ENCODE results near the gene PALM. TPM values are rescaled to one million over a fixed set of nuclear protein-coding genes. Genes with fewer than 3 reads are reported as not detected.
"Not testable (repeated sequence)": the region's sequence is repeated elsewhere in the genome, so short reads cannot be mapped to it uniquely, and the experiment has no call there.

Gene PALM
- total and polyA plus RNA-seq, 5 donors, result 30.3 to 84.9 (median 41.5) TPM

DNA sequence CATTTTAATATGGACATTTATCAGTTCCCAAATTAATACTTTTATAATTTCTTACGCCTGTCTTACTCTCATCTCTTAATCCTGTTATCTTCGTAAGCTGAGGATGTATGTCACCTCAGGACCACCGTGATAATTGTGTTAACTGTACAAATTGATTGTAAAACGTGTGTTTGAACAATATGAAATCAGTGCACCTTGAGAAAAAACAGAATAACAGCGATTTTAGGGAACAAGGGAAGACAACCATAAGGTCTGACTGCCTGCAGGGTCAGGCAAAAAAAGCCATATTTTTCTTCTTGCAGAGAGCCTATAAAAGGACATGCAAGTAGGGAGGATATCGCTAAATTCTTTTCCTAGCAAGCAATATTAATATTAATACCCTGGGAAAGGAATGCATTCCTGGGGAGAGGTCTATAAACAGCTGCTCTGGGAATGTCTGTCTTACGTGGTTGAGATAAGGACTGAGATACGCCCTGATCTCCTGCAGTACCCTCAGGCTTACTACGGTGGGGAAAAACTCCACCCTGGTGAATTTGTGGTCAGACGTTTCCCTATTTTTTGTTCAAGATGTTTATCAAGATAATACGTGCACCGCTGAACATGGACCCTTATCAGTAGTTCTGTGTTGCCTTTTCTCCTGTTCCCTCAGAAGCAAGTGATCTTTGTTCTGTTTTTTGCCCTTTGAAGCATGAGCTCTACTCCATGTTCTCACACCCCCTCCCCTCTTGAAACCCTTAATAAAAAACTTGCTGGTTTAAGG, 39.9 kb upstream of the PALM start:
- not testable (repeated sequence) for H3K4me1 ChIP-seq (ENCODE audit: control insufficient read depth, insufficient read depth, low read length); H3K9me3 ChIP-seq (ENCODE audit: control insufficient read depth, low read length); H3K27me3 ChIP-seq (ENCODE audit: control insufficient read depth, insufficient read depth); H3K27ac ChIP-seq (ENCODE audit: low read length); DNase-seq; ATAC-seq; H3K4me3 ChIP-seq (ENCODE audit: low read length)
- intact Hi-C loops (cut with DNase I), result loop anchor here in 1 of 4 donors (5.0 kb wide), 1 partner anchor 63 kb away; no protein-coding TSS in a partner anchor
- 57% methylated on average over 12 of the region's 12 CpGs for WGBS

GRCh38 chr19:670609-671075, 38.1 kb upstream of the PALM start:
- ATAC-seq, result no peak
- H3K4me3 ChIP-seq (ENCODE audit: low read length), result no peak overlapping the region
- H3K27ac ChIP-seq (ENCODE audit: low read length), result no peak overlapping the region
- DNase-seq, result no peak
- H3K27me3 ChIP-seq (ENCODE audit: control insufficient read depth, insufficient read depth), result no peaks in the 10 kb centered on the region
- no peaks in the 10 kb centered on the region for H3K9me3 ChIP-seq (ENCODE audit: control insufficient read depth, low read length)
- intact Hi-C loops (cut with DNase I), result no loop called here
- no peaks in the 10 kb centered on the region for H3K4me1 ChIP-seq (ENCODE audit: control insufficient read depth, insufficient read depth, low read length)
- WGBS, result 83% methylated on average over 9 of the region's 9 CpGs

DNA sequence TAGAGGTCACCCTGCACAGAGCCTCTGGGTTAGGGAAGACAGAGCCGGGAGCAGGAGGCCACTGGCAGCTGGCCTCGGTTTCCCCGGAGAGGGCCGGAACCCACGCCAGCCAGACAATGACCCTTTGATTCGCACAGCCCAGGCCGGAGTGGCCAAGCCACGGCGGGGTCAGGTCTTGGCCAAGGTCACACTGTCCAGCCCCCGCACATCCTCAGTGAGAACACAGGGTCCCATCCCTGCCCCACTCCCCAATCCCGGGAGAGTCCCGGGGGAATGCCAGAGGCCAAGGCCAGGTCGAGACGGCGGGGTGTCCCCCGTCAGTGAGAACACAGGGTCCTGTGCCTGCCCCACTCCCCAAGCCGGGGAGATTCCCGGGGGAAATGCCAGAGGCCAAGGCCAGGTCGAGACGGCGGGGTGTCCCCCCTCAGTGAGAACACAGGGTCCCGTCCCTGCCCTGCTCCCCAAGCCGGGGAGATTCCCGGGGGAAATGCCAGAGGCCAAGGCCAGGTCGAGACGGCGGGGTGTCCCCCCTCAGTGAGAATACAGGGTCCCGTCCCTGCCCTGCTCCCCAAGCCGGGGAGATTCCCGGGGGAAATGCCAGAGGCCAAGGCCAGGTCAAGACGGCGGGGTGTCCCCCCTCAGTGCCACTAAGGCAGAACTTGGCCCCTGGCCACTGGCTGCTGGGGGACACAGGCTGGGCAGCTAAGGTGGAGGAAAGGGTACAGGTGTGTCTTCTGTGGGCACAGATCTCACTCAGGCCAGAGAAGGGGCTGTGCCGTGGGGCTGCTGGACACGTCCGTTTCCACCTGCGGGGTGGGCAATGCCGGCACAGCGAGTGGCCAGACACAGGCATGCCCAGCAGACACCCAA, 34.2 kb upstream of the PALM start:
- intact Hi-C loops (cut with DNase I), result no loop called here
- ATAC-seq (peak; percentile 2 to 27), DNase-seq (peak; percentile 68 to 87 (median 84))
- Histone ChIP-seq H3K4me1 (ENCODE audit: control insufficient read depth, insufficient read depth, low read length) (no peaks in the 10 kb centered on the region), H3K9me3 (ENCODE audit: control insufficient read depth, low read length) (no peaks in the 10 kb centered on the region), H3K4me3 (ENCODE audit: low read length) (no peak overlapping the region), H3K27ac (ENCODE audit: low read length) (peak overlapping the region; percentile 5), H3K27me3 (ENCODE audit: control insufficient read depth, insufficient read depth) (no peaks in the 10 kb centered on the region)
- WGBS, result 49% methylated on average over 38 of the region's 38 CpGs

DNA sequence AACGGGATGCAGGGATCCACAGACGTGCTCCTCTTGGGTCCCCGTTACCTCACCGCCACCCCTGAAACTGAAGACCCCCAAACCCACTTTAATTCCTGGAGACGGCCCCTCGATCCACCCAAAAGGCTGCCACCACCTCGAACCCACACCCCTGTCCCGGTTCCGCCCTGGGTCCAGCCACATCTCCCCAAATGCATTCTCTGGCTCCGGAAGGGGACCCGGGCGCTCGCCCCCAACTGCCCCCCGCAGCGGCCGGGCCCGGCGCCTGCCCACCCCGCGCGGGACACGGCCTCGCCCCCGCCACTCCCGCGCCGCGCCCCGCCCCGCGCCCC, 32.8 kb upstream of the PALM start:
- peak overlapping the region; percentile 84 for H3K4me3 ChIP-seq (ENCODE audit: low read length)
- ATAC-seq (no peak), DNase-seq (no peak)
- intact Hi-C loops (cut with DNase I), result no loop called here
- H3K27ac ChIP-seq (ENCODE audit: low read length), result peak overlapping the region; percentile 79
- no peaks in the 10 kb centered on the region for H3K27me3 ChIP-seq (ENCODE audit: control insufficient read depth, insufficient read depth)
- no peaks in the 10 kb centered on the region for H3K4me1 ChIP-seq (ENCODE audit: control insufficient read depth, insufficient read depth, low read length)
- 6% methylated on average over 31 of the region's 31 CpGs for WGBS
- H3K9me3 ChIP-seq (ENCODE audit: control insufficient read depth, low read length), result no peaks in the 10 kb centered on the region

DNA sequence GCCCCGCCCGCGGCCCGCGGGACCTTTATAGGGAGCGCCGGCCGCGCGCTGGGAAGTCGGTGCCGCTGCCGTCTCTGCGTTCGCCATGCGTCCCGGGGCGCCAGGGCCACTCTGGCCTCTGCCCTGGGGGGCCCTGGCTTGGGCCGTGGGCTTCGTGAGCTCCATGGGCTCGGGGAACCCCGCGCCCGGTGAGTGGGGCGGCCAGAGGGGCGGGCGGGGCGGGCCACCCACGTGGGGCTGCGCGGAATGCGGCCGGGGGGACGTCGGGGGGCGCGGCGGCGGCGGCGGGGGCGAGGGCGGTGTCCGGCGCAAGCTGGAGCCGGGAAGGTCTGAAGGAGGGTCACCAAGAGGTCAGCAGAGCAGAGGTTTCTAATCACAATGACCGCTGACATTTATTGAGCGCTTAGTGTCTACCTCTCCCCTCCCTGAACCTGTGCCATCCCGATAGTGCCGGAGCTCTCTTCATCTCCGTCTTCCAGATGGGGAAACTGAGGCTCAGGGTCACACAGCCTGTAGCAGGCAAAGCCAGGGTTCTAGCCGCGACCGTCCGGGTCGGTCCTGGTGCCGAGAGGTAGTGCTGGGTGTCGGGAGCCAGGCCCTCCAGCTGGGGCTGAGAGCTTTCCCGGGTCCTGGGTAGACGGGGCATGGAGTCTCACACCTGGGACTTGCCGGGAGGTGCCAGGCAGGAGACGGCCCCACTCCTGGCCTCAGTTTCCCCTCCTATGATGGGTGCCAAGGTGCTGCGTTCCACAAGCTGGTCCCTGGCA, 32.2 kb upstream of the PALM start, which contains the start of gene FSTL3:
Gene FSTL3 (plus strand): TSS at position 54 of the 767 bp plus-strand sequence. CDS start 32 bp downstream, at position 86.
- no peaks in the 10 kb centered on the region for H3K9me3 ChIP-seq (ENCODE audit: control insufficient read depth, low read length)

GRCh38 chr19:677201-677600, 31.5 kb upstream of the PALM start:
- intact Hi-C loops (cut with DNase I), result no loop called here
- DNase-seq (peak; percentile 86 to 92 (median 91)), ATAC-seq (peak; percentile 3 to 13)
- WGBS, result 3% methylated on average over 15 of the region's 15 CpGs
- no peaks in the 10 kb centered on the region for H3K27me3 ChIP-seq (ENCODE audit: control insufficient read depth, insufficient read depth)
- peak overlapping the region; percentile 84 for H3K4me3 ChIP-seq (ENCODE audit: low read length)
- no peaks in the 10 kb centered on the region for H3K4me1 ChIP-seq (ENCODE audit: control insufficient read depth, insufficient read depth, low read length)
- no peaks in the 10 kb centered on the region for H3K9me3 ChIP-seq (ENCODE audit: control insufficient read depth, low read length)
- H3K27ac ChIP-seq (ENCODE audit: low read length), result peak overlapping the region; percentile 97

More for the DNA sequence above, 32.2 kb upstream of the PALM start, which contains the start of gene FSTL3:
- 4% methylated on average over 63 of the region's 63 CpGs for WGBS
- Histone ChIP-seq H3K27ac (ENCODE audit: low read length) (peak within 1 kb of the TSS; percentile 97), H3K4me3 (ENCODE audit: low read length) (peak within 1 kb of the TSS; percentile 84), H3K27me3 (ENCODE audit: control insufficient read depth, insufficient read depth) (no peaks in the 10 kb centered on the region), H3K4me1 (ENCODE audit: control insufficient read depth, insufficient read depth, low read length) (no peaks in the 10 kb centered on the region)
- ATAC-seq, result no peak
- intact Hi-C loops (cut with DNase I), result no loop called here
- DNase-seq, result peak; percentile 73 to 86 (median 85)

DNA sequence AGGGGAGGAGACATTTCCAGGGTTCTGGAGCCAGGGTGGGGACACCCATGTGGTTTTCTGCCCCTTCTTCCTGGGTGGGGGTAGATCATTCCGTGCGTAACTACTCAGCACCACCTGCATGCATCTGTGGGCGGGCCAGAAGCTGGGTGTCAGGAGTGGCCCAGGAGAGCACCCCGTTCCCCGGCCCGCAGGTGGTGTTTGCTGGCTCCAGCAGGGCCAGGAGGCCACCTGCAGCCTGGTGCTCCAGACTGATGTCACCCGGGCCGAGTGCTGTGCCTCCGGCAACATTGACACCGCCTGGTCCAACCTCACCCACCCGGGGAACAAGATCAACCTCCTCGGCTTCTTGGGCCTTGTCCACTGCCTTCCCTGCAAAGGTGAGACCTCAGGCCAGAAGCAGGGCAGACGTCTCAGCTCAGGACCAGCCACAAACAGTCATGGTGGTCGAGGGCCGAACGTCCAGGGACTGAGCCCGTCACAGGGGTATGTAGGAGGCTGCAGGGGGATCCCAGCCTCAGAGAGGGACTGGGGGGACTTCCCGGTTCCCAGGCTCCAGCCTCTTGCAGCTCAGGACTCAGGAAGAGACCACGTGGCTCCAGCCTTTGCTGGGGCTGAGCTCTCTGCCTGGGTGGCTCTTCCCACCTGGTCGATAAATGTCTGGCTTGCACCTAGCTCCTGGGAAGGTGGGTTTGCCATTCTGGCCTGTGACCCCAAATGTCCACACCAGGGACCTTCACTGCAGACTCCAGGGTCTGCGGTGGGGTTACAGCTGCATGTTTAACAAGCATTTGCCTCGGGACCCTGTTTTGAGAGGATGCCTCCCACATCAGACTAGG, 30.9 kb upstream of the PALM start:
- WGBS, result 45% methylated on average over 22 of the region's 22 CpGs
- Histone ChIP-seq H3K9me3 (ENCODE audit: control insufficient read depth, low read length) (no peaks in the 10 kb centered on the region), H3K27me3 (ENCODE audit: control insufficient read depth, insufficient read depth) (no peaks in the 10 kb centered on the region), H3K27ac (ENCODE audit: low read length) (peak overlapping the region; percentile 66), H3K4me3 (ENCODE audit: low read length) (peak overlapping the region; percentile 84), H3K4me1 (ENCODE audit: control insufficient read depth, insufficient read depth, low read length) (no peaks in the 10 kb centered on the region)
- DNase-seq, result peak in 2 of 3 donors; percentile 36 to 58
- ATAC-seq, result no peak
- intact Hi-C loops (cut with DNase I), result no loop called here

DNA sequence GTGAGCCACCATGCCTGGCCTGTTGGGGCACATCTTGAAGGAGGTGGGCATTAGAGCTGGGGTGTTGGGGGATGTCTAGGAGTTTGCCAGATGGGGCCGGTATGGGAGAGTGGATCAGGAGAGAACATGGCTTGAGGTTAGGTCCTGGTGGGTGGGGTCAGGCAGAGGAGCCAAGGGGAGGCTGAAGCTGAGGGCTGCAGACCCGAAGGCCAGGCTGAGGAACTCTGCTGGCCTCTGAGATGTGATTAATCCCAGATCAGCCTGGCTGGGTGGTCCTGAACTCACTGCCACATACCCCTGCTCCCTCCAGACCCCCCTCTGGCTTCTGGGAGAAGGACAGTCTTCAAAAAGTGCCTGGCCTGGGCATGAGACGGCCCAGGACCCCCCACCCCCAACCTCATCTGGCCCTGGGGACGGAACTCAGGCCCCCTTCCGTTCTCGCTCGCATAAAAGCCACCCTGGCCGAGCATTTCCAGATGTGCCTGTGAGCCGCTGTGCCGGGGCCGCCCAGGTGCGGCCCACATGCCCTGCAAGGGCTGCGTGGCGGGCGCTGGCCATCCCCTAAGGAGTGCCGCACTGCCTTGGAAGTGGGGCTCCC, 29.8 kb upstream of the PALM start:
- 90% methylated on average over 16 of the region's 16 CpGs for WGBS
- H3K4me1 ChIP-seq (ENCODE audit: control insufficient read depth, insufficient read depth, low read length), result no peaks in the 10 kb centered on the region
- peak; percentile 27 to 72 (median 71) for DNase-seq
- intact Hi-C loops (cut with DNase I), result no loop called here
- ATAC-seq, result no peak
- H3K4me3 ChIP-seq (ENCODE audit: low read length), result no peak overlapping the region
- peak overlapping the region; percentile 2 for H3K27ac ChIP-seq (ENCODE audit: low read length)
- no peaks in the 10 kb centered on the region for H3K27me3 ChIP-seq (ENCODE audit: control insufficient read depth, insufficient read depth)
- no peaks in the 10 kb centered on the region for H3K9me3 ChIP-seq (ENCODE audit: control insufficient read depth, low read length)

DNA sequence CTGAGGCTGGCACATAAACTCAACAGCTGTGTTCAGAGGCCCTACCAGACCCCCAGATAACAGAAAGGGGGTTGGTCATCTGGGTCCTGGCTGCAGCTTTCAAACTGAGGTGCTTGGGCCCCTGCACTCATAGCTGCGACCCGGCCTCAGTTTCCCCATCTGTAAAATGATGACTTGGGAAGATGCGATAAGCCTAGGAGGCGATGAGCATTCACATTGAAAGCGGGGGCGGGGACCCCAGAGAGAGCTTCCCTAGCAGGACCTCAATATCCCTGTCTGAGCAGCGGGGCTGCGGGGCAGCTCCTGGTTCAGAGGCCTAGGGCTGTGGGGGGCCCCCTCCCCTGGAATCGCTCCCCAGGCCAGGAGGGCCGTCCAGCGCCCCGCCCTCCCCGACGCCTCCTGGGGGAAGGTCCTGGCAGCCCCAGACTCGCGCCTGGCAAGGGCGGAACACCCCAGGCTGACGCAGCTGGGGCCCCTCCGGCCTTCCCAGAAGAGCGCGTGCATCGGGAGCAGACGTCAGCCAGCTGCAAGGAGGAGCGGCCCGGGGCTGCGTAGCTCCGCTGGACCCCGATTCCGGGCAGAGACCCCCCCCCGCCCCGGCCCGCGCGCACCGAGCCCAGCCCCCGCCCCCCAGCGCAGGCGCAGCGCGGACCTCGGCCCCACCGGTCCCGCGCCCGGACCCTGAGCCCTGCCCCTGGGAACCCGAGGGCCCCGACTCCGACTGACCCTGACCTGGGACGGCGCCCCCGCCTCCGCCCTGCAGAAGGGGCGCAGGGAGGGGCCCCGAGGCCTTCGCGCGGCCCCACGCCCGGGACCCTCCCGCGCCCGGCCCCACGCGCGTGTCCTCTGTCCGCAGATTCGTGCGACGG, 29.1 kb upstream of the PALM start:
- intact Hi-C loops (cut with DNase I), result no loop called here
- H3K4me3 ChIP-seq (ENCODE audit: low read length), result peak overlapping the region; percentile 53
- no peaks in the 10 kb centered on the region for H3K27me3 ChIP-seq (ENCODE audit: control insufficient read depth, insufficient read depth)
- peak; percentile 19 to 24 for ATAC-seq
- DNase-seq, result peak; percentile 91 to 92 (median 92)
- H3K4me1 ChIP-seq (ENCODE audit: control insufficient read depth, insufficient read depth, low read length), result no peaks in the 10 kb centered on the region
- 5% methylated on average over 69 of the region's 69 CpGs for WGBS
- peak overlapping the region; percentile 43 for H3K27ac ChIP-seq (ENCODE audit: low read length)
- no peaks in the 10 kb centered on the region for H3K9me3 ChIP-seq (ENCODE audit: control insufficient read depth, low read length)
